HEK293 (cell line): Measurements from ENCODE around the gene GTF2F1.

Experiments
- ATF2 ChIP-seq: fragments of 450-650 bp; formaldehyde crosslinking; IDR thresholded peaks from 2 replicates; pipeline ENCODE4 v1.5.1; 2016; ENCODE audit warnings: missing biosample characterization, missing genetic modification characterization, low read depth
- BCL11A ChIP-seq: fragments of 450-650 bp; formaldehyde crosslinking; IDR thresholded peaks from 2 replicates; pipeline ENCODE4 v1.5.1; 2016; ENCODE audit warnings: low read depth, missing biosample characterization, missing genetic modification characterization
- ELK4 ChIP-seq: IDR thresholded peaks from 2 replicates; pipeline ENCODE4 v1.6.1; 2011; ENCODE audit warnings: mild to moderate bottlenecking, low read depth, low read length, borderline replicate concordance
- HIC1 ChIP-seq: fragments of 450-650 bp; formaldehyde crosslinking; IDR thresholded peaks from 2 replicates; pipeline ENCODE4 v1.5.1; 2016; ENCODE audit warnings: missing biosample characterization, missing genetic modification characterization
- HOXA7 ChIP-seq: sonication (generic); formaldehyde crosslinking; IDR thresholded peaks from 2 replicates; pipeline ENCODE4 v1.8.1; 2022; ENCODE audit warnings: missing genetic modification reagents, borderline replicate concordance
- PRDM10 ChIP-seq: fragments of 450-650 bp; formaldehyde crosslinking; IDR thresholded peaks from 2 replicates; pipeline ENCODE4 v1.5.1; 2016; ENCODE audit warnings: missing biosample characterization, missing genetic modification characterization
- SALL2 ChIP-seq: fragments of 450-650 bp; formaldehyde crosslinking; IDR thresholded peaks from 2 replicates; pipeline ENCODE4 v1.5.0; 2017; ENCODE audit warnings: missing biosample characterization, mild to moderate bottlenecking, missing genetic modification characterization, borderline replicate concordance
- SETDB1 ChIP-seq: IDR thresholded peaks from one replicate; pipeline ENCODE4 v1.6.1; 2017; ENCODE audit warnings: mild to moderate bottlenecking, low read length, moderate library complexity, mixed read lengths; ENCODE audit not compliant: insufficient read length
- YY2 ChIP-seq: fragments of 450-650 bp; formaldehyde crosslinking; IDR thresholded peaks from 2 replicates; pipeline ENCODE4 v1.5.1; 2016; ENCODE audit warnings: missing biosample characterization, missing genetic modification characterization
- ZBTB1 ChIP-seq: fragments of 450-650 bp; formaldehyde crosslinking; IDR thresholded peaks from 2 replicates; pipeline ENCODE4 v1.5.1; 2016; ENCODE audit warnings: missing biosample characterization, missing genetic modification characterization
- ZFP37 ChIP-seq: fragments of 450-650 bp; formaldehyde crosslinking; IDR thresholded peaks from 2 replicates; pipeline ENCODE4 v1.5.1; 2016; ENCODE audit warnings: missing biosample characterization, missing genetic modification characterization
- ZNF155 ChIP-seq: fragments of 450-650 bp; formaldehyde crosslinking; IDR thresholded peaks from 2 replicates; pipeline ENCODE4 v1.5.1; 2016; ENCODE audit warnings: missing biosample characterization, missing genetic modification characterization
- ZNF239 ChIP-seq: fragments of 450-650 bp; formaldehyde crosslinking; IDR thresholded peaks from 2 replicates; pipeline ENCODE4 v1.5.1; 2016; ENCODE audit warnings: missing biosample characterization, missing genetic modification characterization
- ZNF280C ChIP-seq: fragments of 450-650 bp; formaldehyde crosslinking; IDR thresholded peaks from 2 replicates; pipeline ENCODE4 v1.5.1; 2016; ENCODE audit warnings: missing biosample characterization, missing genetic modification characterization
- ZNF324 ChIP-seq: fragments of 450-650 bp; formaldehyde crosslinking; IDR thresholded peaks from 2 replicates; pipeline ENCODE4 v1.5.1; 2016; ENCODE audit warnings: missing biosample characterization, missing genetic modification characterization
- ZNF394 ChIP-seq: fragments of 450-650 bp; formaldehyde crosslinking; IDR thresholded peaks from 2 replicates; pipeline ENCODE4 v1.5.1; 2016; ENCODE audit warnings: missing biosample characterization, missing genetic modification characterization, mild to moderate bottlenecking, moderate library complexity, borderline replicate concordance
- ZNF501 ChIP-seq: fragments of 450-650 bp; formaldehyde crosslinking; IDR thresholded peaks from 2 replicates; pipeline ENCODE4 v1.5.1; 2016; ENCODE audit warnings: missing biosample characterization, missing genetic modification characterization
- ZNF560 ChIP-seq: fragments of 450-650 bp; formaldehyde crosslinking; IDR thresholded peaks from 2 replicates; pipeline ENCODE4 v1.5.1; 2017; ENCODE audit warnings: missing biosample characterization, missing genetic modification characterization, borderline replicate concordance
- ZNF670 ChIP-seq: fragments of 450-650 bp; formaldehyde crosslinking; IDR thresholded peaks from 2 replicates; pipeline ENCODE4 v1.5.1; 2016; ENCODE audit warnings: missing biosample characterization, missing genetic modification characterization, low read depth

The GTF2F1 gene

GRCh38 chr19:6373096-6373812 lies 19.7 kb downstream of the GTF2F1 start (continued):
- no peak for TF ChIP-seq HOXA7 (CRISPR knock-in tag)
- TF ChIP-seq ZNF670 = no peak
- TF ChIP-seq ZNF394 (tag by site-specific recombination) = no peak
- no peak for TF ChIP-seq SETDB1
- no peak for TF ChIP-seq ZFP37 (tag by site-specific recombination)
- TF ChIP-seq YY2 (tag by site-specific recombination) = no peak
- no peak for TF ChIP-seq ATF2 (tag by site-specific recombination)
- no peak for TF ChIP-seq SALL2 (tag by site-specific recombination)
- TF ChIP-seq HIC1 = no peak
- no peak for TF ChIP-seq BCL11A
- no peak for TF ChIP-seq ZNF155 (tag by site-specific recombination)
- TF ChIP-seq ZBTB1 (tag by site-specific recombination) = no peak
- TF ChIP-seq ZNF280C (tag by site-specific recombination) = no peak
- 0 out of 2 replicates have a peak, but pooled peaks have one; percentile 5 for TF ChIP-seq ZNF324 (tag by site-specific recombination)
- TF ChIP-seq ZNF501 = no peak
- no peak for TF ChIP-seq ZNF560 (tag by site-specific recombination)
- TF ChIP-seq ELK4 = no peak
- TF ChIP-seq ZNF239 (tag by site-specific recombination) = no peak
- TF ChIP-seq PRDM10 = peak; percentile 61
